IPS-15b (cell line): ENCODE measurements around the gene GHR.

Experiments
- H3K27me3 ChIP-seq: one replicate; pipeline ENCODE4 v1.6.1; 2013; ENCODE audit warnings: low read length; ENCODE audit not compliant: control insufficient read depth, insufficient read depth
- H3K36me3 ChIP-seq: one replicate; pipeline ENCODE4 v1.6.1; 2013; ENCODE audit warnings: low read length; ENCODE audit not compliant: control insufficient read depth, insufficient read depth
- H3K4me1 ChIP-seq: one replicate; pipeline ENCODE4 v1.6.1; 2013; ENCODE audit warnings: mild to moderate bottlenecking, low read length; ENCODE audit not compliant: control insufficient read depth, insufficient read depth
- H3K4me3 ChIP-seq: one replicate; pipeline ENCODE4 v1.5.1; 2013; ENCODE audit warnings: low read depth, low read length
- H3K9ac ChIP-seq: one replicate; pipeline ENCODE4 v1.6.1; 2013; ENCODE audit warnings: low read depth, mild to moderate bottlenecking, low read length
- H3K9me3 ChIP-seq: one replicate; pipeline ENCODE4 v1.6.1; 2013; ENCODE audit warnings: mild to moderate bottlenecking, low read length; ENCODE audit not compliant: control insufficient read depth, insufficient read depth

The GHR gene

GRCh38 chr5:42751044-42751443, 327.8 kb downstream of the GHR start:
- Histone ChIP-seq H3K9ac (no peak overlapping the region), H3K4me1 (no peaks in the 10 kb centered on the region), H3K36me3 (no peaks in the 10 kb centered on the region), H3K9me3 (no peaks in the 10 kb centered on the region), H3K27me3 (no peaks in the 10 kb centered on the region), H3K4me3 (no peak overlapping the region)

- Histone ChIP-seq H3K9ac (no peak overlapping the region), H3K4me1 (peaks cover 3% of the 10 kb centered on the region), H3K36me3 (no peaks in the 10 kb centered on the region), H3K4me3 (no peak overlapping the region), H3K9me3 (no peaks in the 10 kb centered on the region), H3K27me3 (no peaks in the 10 kb centered on the region)
Measured at GRCh38 chr5:42753099-42753498, 329.9 kb downstream of the GHR start.

- H3K4me3 ChIP-seq: peak within 1 kb of the TSS; percentile 44
- H3K9me3 ChIP-seq: no peaks in the 10 kb centered on the region
- H3K4me1 ChIP-seq: peaks cover 6% of the 10 kb centered on the region
- no peak within 1 kb of the TSS for H3K9ac ChIP-seq
- H3K27me3 ChIP-seq: no peaks in the 10 kb centered on the region
- no peaks in the 10 kb centered on the region for H3K36me3 ChIP-seq
Measured at GRCh38 chr5:42756606-42757601, 333.7 kb downstream of the GHR start, which contains the start of gene CCDC152. Gene CCDC152, plus strand, starts transcription at chr5:42756818. Its CDS starts 2,304 bp downstream, at chr5:42759122.

- H3K9ac ChIP-seq: no peak overlapping the region
- no peaks in the 10 kb centered on the region for H3K27me3 ChIP-seq
- H3K4me1 ChIP-seq: peaks cover 6% of the 10 kb centered on the region
- no peaks in the 10 kb centered on the region for H3K9me3 ChIP-seq
- H3K36me3 ChIP-seq: no peaks in the 10 kb centered on the region
- no peak overlapping the region for H3K4me3 ChIP-seq
Measured at GRCh38 chr5:42759456-42759855, 336.2 kb downstream of the GHR start.

GRCh38 chr5:42760426-42760825, 337.2 kb downstream of the GHR start:
- H3K9ac ChIP-seq: no peak overlapping the region
- no peak overlapping the region for H3K4me3 ChIP-seq
- no peaks in the 10 kb centered on the region for H3K27me3 ChIP-seq
- H3K9me3 ChIP-seq: no peaks in the 10 kb centered on the region
- H3K36me3 ChIP-seq: no peaks in the 10 kb centered on the region
- peaks cover 6% of the 10 kb centered on the region for H3K4me1 ChIP-seq

GRCh38 chr5:42761791-42762190, 338.6 kb downstream of the GHR start:
- no peak overlapping the region for H3K9ac ChIP-seq
- no peaks in the 10 kb centered on the region for H3K27me3 ChIP-seq
- H3K9me3 ChIP-seq: no peaks in the 10 kb centered on the region
- peaks cover 6% of the 10 kb centered on the region for H3K4me1 ChIP-seq
- no peaks in the 10 kb centered on the region for H3K36me3 ChIP-seq
- no peak overlapping the region for H3K4me3 ChIP-seq

GRCh38 chr5:42767491-42768105, 344.4 kb downstream of the GHR start:
- no peaks in the 10 kb centered on the region for H3K27me3 ChIP-seq
- no peaks in the 10 kb centered on the region for H3K9me3 ChIP-seq
- H3K4me1 ChIP-seq: no peaks in the 10 kb centered on the region
- no peak overlapping the region for H3K9ac ChIP-seq
- no peaks in the 10 kb centered on the region for H3K36me3 ChIP-seq
- no peak overlapping the region for H3K4me3 ChIP-seq

- Histone ChIP-seq H3K36me3 (no peaks in the 10 kb centered on the region), H3K9ac (no peak overlapping the region), H3K4me1 (no peaks in the 10 kb centered on the region), H3K9me3 (no peaks in the 10 kb centered on the region), H3K27me3 (no peaks in the 10 kb centered on the region), H3K4me3 (no peak overlapping the region)
Measured at GRCh38 chr5:42768106-42768504, 344.9 kb downstream of the GHR start.

GRCh38 chr5:42770003-42770402, 346.8 kb downstream of the GHR start:
- H3K36me3 ChIP-seq: no peaks in the 10 kb centered on the region
- H3K9me3 ChIP-seq: no peaks in the 10 kb centered on the region
- H3K27me3 ChIP-seq: no peaks in the 10 kb centered on the region
- H3K4me1 ChIP-seq: no peaks in the 10 kb centered on the region
- H3K9ac ChIP-seq: no peak overlapping the region
- H3K4me3 ChIP-seq: no peak overlapping the region
